OCI-LY3 (cell line): ENCODE measurements around the gene DAZAP1.

ENCODE experiments used
- H2AFZ ChIP-seq: fragments of 200-600, 300-600 bp; shearing (Covaris generic); 2 replicates; pipeline ENCODE4 v1.6.0; 2014; ENCODE audit warnings: antibody characterized with exemption, low read depth, low read length
- H3K27ac ChIP-seq: fragments of 200-600, 300-600 bp; sonication (generic); 2 replicates; pipeline ENCODE4 v1.5.1; 2014; ENCODE audit warnings: mild to moderate bottlenecking, low read length, moderate library complexity, mixed read lengths
- H3K27me3 ChIP-seq: fragments of 200-600, 300-600 bp; sonication (generic); 2 replicates; pipeline ENCODE4 v1.6.1; 2014; ENCODE audit warnings: low read depth, low read length, mixed read lengths
- H3K36me3 ChIP-seq: fragments of 200-600, 300-600 bp; sonication (generic); replicated peaks from 2 replicates; pipeline ENCODE3; 2014; ENCODE audit warnings: low read depth, low read length, mixed read lengths
- H3K4me1 ChIP-seq: fragments of 300-600, 200-600 bp; sonication (generic); 2 replicates; pipeline ENCODE4 v1.6.1; 2014; ENCODE audit warnings: low read length, mixed read lengths
- H3K4me2 ChIP-seq: fragments of 200-600, 300-600 bp; sonication (generic); 2 replicates; pipeline ENCODE4 v1.6.1; 2014; ENCODE audit warnings: low read length, mixed read lengths
- H3K4me3 ChIP-seq: fragments of 300-600, 200-600 bp; sonication (generic); 2 replicates; pipeline ENCODE4 v1.5.1; 2014; ENCODE audit warnings: antibody characterized with exemption, mild to moderate bottlenecking, low read length, moderate library complexity
- H3K79me2 ChIP-seq: fragments of 300-600, 200-600 bp; shearing (Covaris generic); 2 replicates; pipeline ENCODE4 v1.6.1; 2014; ENCODE audit warnings: mild to moderate bottlenecking, low read length, mixed read lengths
- H3K9ac ChIP-seq: fragments of 300-600, 200-600 bp; shearing (Covaris generic); 2 replicates; pipeline ENCODE4 v1.6.0; 2014; ENCODE audit warnings: mild to moderate bottlenecking, low read length, moderate library complexity
- H3K9me3 ChIP-seq: fragments of 200-600, 300-600 bp; shearing (Covaris generic); 2 replicates; pipeline ENCODE4 v1.6.1; 2014; ENCODE audit warnings: low read length, mixed read lengths; ENCODE audit not compliant: insufficient read depth
- H4K20me1 ChIP-seq: fragments of 200-600, 300-600 bp; sonication (generic); 2 replicates; pipeline ENCODE4 v1.6.1; 2016; ENCODE audit warnings: low read length, mixed read lengths; ENCODE audit not compliant: insufficient read depth
- EZH2phosphoT487 ChIP-seq: fragments of 200-600 bp; shearing (Covaris generic); IDR thresholded peaks from 2 replicates; pipeline ENCODE4 v1.6.1; 2018; ENCODE audit warnings: antibody characterized with exemption, mixed run types, low read depth
- TF ChIP-seq, protein P1 (sequence below): fragments of 200-600, 300-600 bp; sonication (generic); IDR thresholded peaks from 2 replicates; pipeline ENCODE4 v1.5.1; 2014; ENCODE audit warnings: antibody characterized with exemption, low read length, low read depth

Gene DAZAP1

DNA sequence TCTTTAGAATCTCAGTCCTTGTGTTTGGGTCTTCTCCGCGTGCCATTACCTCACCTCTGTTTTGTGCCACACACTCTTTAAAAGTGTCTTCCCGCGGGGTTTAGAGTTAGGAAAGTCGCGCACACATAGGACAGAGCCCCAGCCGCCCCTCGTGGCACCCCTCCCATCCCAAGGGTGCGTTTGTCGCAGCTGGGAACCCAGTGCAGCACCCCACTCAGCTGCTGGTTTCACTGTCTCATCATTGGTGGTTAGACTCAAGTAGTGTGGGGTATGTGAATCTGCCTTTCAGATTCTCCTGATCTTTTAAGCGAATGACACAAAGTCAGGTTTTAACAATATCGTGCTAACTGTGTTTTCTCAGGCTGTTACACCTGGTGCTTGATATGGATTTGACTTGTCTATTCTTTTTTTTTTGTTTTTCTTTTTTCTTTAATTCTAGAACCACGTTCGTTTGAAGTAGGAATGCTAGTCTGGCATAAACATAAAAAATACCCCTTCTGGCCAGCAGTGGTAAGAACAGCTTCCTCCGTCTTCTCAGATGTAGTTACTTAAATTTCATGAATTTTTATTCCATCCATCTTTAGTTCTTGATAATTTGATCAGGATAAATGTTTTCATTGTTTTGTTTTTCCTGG lies 43.2 kb upstream of the DAZAP1 start:
- no peaks in the 10 kb centered on the region for H4K20me1 ChIP-seq
- no peak overlapping the region for H3K4me3 ChIP-seq
- H3K9me3 ChIP-seq = no peaks in the 10 kb centered on the region
- no peak overlapping the region for H3K27ac ChIP-seq
- H3K36me3 ChIP-seq = peaks cover 39% of the 10 kb centered on the region
- no peak overlapping the region for H2AFZ ChIP-seq
- H3K27me3 ChIP-seq = no peaks in the 10 kb centered on the region
- H3K4me2 ChIP-seq = no peak overlapping the region
- no peaks in the 10 kb centered on the region for H3K79me2 ChIP-seq
- TF ChIP-seq, protein P1, sequence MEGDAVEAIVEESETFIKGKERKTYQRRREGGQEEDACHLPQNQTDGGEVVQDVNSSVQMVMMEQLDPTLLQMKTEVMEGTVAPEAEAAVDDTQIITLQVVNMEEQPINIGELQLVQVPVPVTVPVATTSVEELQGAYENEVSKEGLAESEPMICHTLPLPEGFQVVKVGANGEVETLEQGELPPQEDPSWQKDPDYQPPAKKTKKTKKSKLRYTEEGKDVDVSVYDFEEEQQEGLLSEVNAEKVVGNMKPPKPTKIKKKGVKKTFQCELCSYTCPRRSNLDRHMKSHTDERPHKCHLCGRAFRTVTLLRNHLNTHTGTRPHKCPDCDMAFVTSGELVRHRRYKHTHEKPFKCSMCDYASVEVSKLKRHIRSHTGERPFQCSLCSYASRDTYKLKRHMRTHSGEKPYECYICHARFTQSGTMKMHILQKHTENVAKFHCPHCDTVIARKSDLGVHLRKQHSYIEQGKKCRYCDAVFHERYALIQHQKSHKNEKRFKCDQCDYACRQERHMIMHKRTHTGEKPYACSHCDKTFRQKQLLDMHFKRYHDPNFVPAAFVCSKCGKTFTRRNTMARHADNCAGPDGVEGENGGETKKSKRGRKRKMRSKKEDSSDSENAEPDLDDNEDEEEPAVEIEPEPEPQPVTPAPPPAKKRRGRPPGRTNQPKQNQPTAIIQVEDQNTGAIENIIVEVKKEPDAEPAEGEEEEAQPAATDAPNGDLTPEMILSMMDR = no peak; the same call in 1 of the 2 replicates
- no peak for TF ChIP-seq EZH2phosphoT487
- peaks cover 6% of the 10 kb centered on the region; the same call in 1 of the 2 replicates for H3K4me1 ChIP-seq
- H3K9ac ChIP-seq = no peak overlapping the region

DNA sequence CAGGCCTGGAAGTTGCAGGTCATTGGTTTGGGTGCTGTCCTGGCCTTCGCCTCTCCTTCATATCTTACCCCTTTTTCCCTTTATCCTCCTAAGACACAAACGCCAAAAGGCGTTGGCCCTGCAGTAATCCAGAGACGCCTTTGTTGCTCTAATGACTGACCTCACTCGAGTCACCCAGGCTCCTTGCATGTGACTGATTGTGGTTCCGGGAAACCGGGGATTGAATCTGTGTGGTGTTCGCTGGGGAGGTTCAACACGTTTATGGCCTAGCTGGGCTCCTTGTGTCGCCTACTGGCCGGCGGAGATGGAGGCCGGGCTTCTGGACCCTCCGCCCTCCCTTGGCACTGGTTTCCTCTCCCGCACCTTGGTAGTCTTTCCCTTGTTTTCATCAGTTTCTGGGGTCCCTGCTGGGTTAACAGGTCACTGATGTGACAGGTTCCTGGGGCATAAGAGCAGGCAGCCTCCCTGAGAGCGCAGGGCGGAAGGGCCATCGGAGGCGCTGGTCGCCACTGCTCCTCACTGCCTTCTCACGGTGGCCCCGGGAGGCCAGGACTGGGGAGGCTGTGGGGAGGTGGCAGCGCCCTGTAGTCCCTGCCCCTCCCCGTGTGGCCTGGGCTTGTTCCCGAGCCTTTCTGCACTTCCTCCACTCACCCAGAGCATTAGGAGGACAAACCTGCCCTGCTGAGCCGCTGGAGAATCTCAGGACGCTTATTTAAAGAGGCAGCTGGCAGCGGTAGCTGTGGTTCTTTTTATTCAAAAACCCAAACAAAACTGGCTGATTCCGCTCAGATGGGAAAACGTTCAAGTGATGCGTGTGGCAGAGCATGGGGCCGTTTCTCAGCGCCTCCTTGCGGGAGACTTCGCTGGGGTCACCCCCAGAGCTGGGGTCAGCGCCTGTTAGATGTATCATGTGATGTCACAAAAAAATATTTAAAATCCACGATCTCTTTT lies 41.8 kb upstream of the DAZAP1 start:
- H3K27ac ChIP-seq = no peak overlapping the region
- H3K4me3 ChIP-seq = no peak overlapping the region
- no peak overlapping the region for H3K4me2 ChIP-seq
- H3K36me3 ChIP-seq = peaks cover 33% of the 10 kb centered on the region
- peaks cover 6% of the 10 kb centered on the region; the same call in 1 of the 2 replicates for H3K4me1 ChIP-seq
- H3K27me3 ChIP-seq = no peaks in the 10 kb centered on the region
- no peaks in the 10 kb centered on the region for H3K9me3 ChIP-seq
- no peaks in the 10 kb centered on the region for H3K79me2 ChIP-seq
- no peak overlapping the region for H2AFZ ChIP-seq
- TF ChIP-seq, protein P1 = no peak
- no peaks in the 10 kb centered on the region for H4K20me1 ChIP-seq
- no peak overlapping the region for H3K9ac ChIP-seq

DNA sequence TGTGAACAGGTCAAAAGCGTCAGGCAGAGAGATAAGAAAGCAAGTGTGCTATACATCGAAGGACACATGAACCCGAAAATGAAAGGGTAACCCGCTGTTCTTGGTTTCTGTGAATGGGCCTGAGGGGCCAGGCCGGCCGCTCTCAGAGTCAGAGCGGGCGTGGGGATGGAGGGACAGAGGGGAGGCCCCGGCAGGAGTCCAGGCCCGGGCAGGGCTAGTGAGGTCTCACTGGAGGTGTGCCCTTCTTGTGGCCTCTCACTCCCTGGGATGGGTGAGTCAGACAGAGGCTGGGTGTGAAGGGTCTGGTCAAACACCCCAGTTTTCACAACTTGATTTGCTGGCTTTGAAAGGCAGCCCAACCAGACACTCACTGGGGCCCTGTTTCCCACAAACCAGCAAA lies 41.1 kb upstream of the DAZAP1 start:
- Histone ChIP-seq H3K9ac (no peak overlapping the region), H4K20me1 (no peaks in the 10 kb centered on the region)

More for the DNA sequence above, 41.1 kb upstream of the DAZAP1 start:
- Histone ChIP-seq H3K9me3 (no peaks in the 10 kb centered on the region), H3K79me2 (no peaks in the 10 kb centered on the region), H3K27me3 (no peaks in the 10 kb centered on the region), H3K4me2 (no peak overlapping the region), H3K4me1 (peaks cover 6% of the 10 kb centered on the region; the same call in 1 of the 2 replicates), H3K36me3 (peaks cover 30% of the 10 kb centered on the region), H3K4me3 (no peak overlapping the region), H3K27ac (no peak overlapping the region), H2AFZ (no peak overlapping the region)
- TF ChIP-seq, protein P1 = no peak
- no peak for TF ChIP-seq EZH2phosphoT487
